Measurements from ENCODE around the gene TBL3. TPM values are rescaled to one million over a fixed set of nuclear protein-coding genes. Genes with fewer than 3 reads are reported as not detected.

Gene TBL3
- total and polyA plus RNA-seq, 9 of the 15 experiments (the other 6 are each of a cell fraction or from before 2014, with no cell fraction given), result 0.97 to 117 (median 24.5) TPM

GRCh38 chr16:2023092-2024031, 51.5 kb downstream of the TBL3 start (continued):
- TF ChIP-seq ZMIZ1 (IDR thresholded peaks at IDR 0.05; ENCODE audit: low read depth in 2 of 2, low read length in 2 of 2) (no peak), ZNF277 (CRISPR knock-in tag; IDR thresholded peaks at IDR 0.05; ENCODE audit: borderline replicate concordance) (no peak), NFXL1 (CRISPR knock-in tag; IDR thresholded peaks at IDR 0.05) (no peak), BRF1 (IDR thresholded peaks at IDR 0.05; ENCODE audit: borderline replicate concordance, extremely low read depth, insufficient read length) (no peak), DNMT1 (IDR thresholded peaks at IDR 0.05) (no peak), ZNF780A (CRISPR knock-in tag; IDR thresholded peaks at IDR 0.05) (no peak), XRCC5 (IDR thresholded peaks at IDR 0.05; ENCODE audit: low read depth, low read length) (peak; percentile 97), KDM2B (CRISPR knock-in tag; IDR thresholded peaks at IDR 0.05) (no peak), MBD1 (CRISPR knock-in tag; IDR thresholded peaks at IDR 0.05) (no peak), SMAD2 (IDR thresholded peaks at IDR 0.05; ENCODE audit: low read depth, low read length) (no peak), STAG1 (CRISPR knock-in tag; IDR thresholded peaks at IDR 0.05; ENCODE audit: borderline replicate concordance) (peak; percentile 77; the same call in 1 of the 2 replicates), ZBTB49 (CRISPR knock-in tag; IDR thresholded peaks at IDR 0.05; ENCODE audit: borderline replicate concordance) (peak; percentile 60; the same call in 1 of the 2 replicates), SMARCB1 (IDR thresholded peaks at IDR 0.05; ENCODE audit: insufficient read length, low read depth) (no peak), ZNF444 (CRISPR knock-in tag; IDR thresholded peaks at IDR 0.05) (no peak), HNRNPL (IDR thresholded peaks at IDR 0.05; ENCODE audit: low read depth, low read length) (no peak), ZFP1 (CRISPR knock-in tag; IDR thresholded peaks at IDR 0.05) (no peak), NR2C2 (CRISPR knock-in tag; IDR thresholded peaks at IDR 0.05) (no peak), NR2C2 (tag; IDR thresholded peaks at IDR 0.05) (no peak), CC2D1A (IDR thresholded peaks at IDR 0.05) (0 out of 2 replicates have a peak, but pooled peaks have one; percentile 41)
